Adipocyte (in vitro differentiated cells): ENCODE measurements around the gene PDLIM1.

Source experiments
- DNase-seq: peaks from one replicate; pipeline ENCODE4 v3.0.0-alpha.2; 2015; ENCODE audit warnings: low read depth
- H3K27me3 ChIP-seq: replicated peaks from 2 replicates; pipeline ENCODE4 v1.7.0; 2013; ENCODE audit warnings: mild to moderate bottlenecking, low read length, moderate library complexity; ENCODE audit not compliant: control insufficient read depth, insufficient read depth
- H3K36me3 ChIP-seq: 2 replicates; pipeline ENCODE4 v1.7.0; 2013; ENCODE audit warnings: low read length, mild to moderate bottlenecking, moderate library complexity; ENCODE audit not compliant: control insufficient read depth, insufficient read depth, severe bottlenecking
- H3K4me1 ChIP-seq: 2 replicates; pipeline ENCODE4 v1.7.0; 2013; ENCODE audit warnings: mild to moderate bottlenecking, low read length, moderate library complexity; ENCODE audit not compliant: control insufficient read depth, insufficient read depth
- H3K4me3 ChIP-seq: 2 replicates; pipeline ENCODE4 v1.7.0; 2013; ENCODE audit warnings: mild to moderate bottlenecking, low read length, moderate library complexity
- H3K9ac ChIP-seq: 2 replicates; pipeline ENCODE4 v1.7.0; 2013; ENCODE audit warnings: mild to moderate bottlenecking, low read length, moderate library complexity
- H3K9me3 ChIP-seq: 2 replicates; pipeline ENCODE4 v1.7.0; 2013; ENCODE audit warnings: mild to moderate bottlenecking, low read length, moderate library complexity; ENCODE audit not compliant: control insufficient read depth

The PDLIM1 gene

GRCh38 chr10:95290461-95291364, at the start of gene PDLIM1:
Gene PDLIM1 (minus strand): TSS chr10:95291003. CDS start chr10:95290915, 88 bp downstream.
- Histone ChIP-seq H3K9me3 (no peaks in the 10 kb centered on the region), H3K36me3 (no peaks in the 10 kb centered on the region), H3K9ac (peak within 1 kb of the TSS; percentile 92), H3K4me1 (peaks cover 35% of the 10 kb centered on the region), H3K27me3 (no peaks in the 10 kb centered on the region), H3K4me3 (peak within 1 kb of the TSS; percentile 88)
- peak; percentile 86 for DNase-seq

- Histone ChIP-seq H3K36me3 (peaks cover 69% of the 10 kb centered on the region), H3K4me1 (peaks cover 5% of the 10 kb centered on the region), H3K27me3 (no peaks in the 10 kb centered on the region), H3K9me3 (no peaks in the 10 kb centered on the region), H3K4me3 (no peak overlapping the region), H3K9ac (no peak overlapping the region)
- DNase-seq = no peak
Observed at GRCh38 chr10:95339863-95340262, 49.1 kb upstream of the PDLIM1 start.

- peaks cover 71% of the 10 kb centered on the region for H3K36me3 ChIP-seq
- H3K9me3 ChIP-seq = no peaks in the 10 kb centered on the region
- no peak overlapping the region for H3K9ac ChIP-seq
- no peak for DNase-seq
- no peaks in the 10 kb centered on the region for H3K27me3 ChIP-seq
- no peak overlapping the region for H3K4me3 ChIP-seq
- H3K4me1 ChIP-seq = peaks cover 17% of the 10 kb centered on the region
Observed at GRCh38 chr10:95337423-95338160, 46.8 kb upstream of the PDLIM1 start.

- Histone ChIP-seq H3K4me1 (peaks cover 17% of the 10 kb centered on the region), H3K36me3 (peaks cover 73% of the 10 kb centered on the region), H3K9ac (no peak overlapping the region), H3K4me3 (no peak overlapping the region), H3K9me3 (no peaks in the 10 kb centered on the region), H3K27me3 (no peaks in the 10 kb centered on the region)
- DNase-seq = no peak
Observed at GRCh38 chr10:95336702-95337101, 45.9 kb upstream of the PDLIM1 start.

GRCh38 chr10:95335933-95336699, 45.3 kb upstream of the PDLIM1 start:
- Histone ChIP-seq H3K9me3 (no peaks in the 10 kb centered on the region), H3K4me3 (no peak overlapping the region), H3K36me3 (peaks cover 73% of the 10 kb centered on the region), H3K4me1 (peaks cover 17% of the 10 kb centered on the region), H3K27me3 (no peaks in the 10 kb centered on the region), H3K9ac (no peak overlapping the region)
- DNase-seq = no peak

- DNase-seq = no peak
Observed at GRCh38 chr10:95334805-95335144, 44.0 kb upstream of the PDLIM1 start.

GRCh38 chr10:95333997-95334804, 43.4 kb upstream of the PDLIM1 start:
- H3K36me3 ChIP-seq = peaks cover 69% of the 10 kb centered on the region
- H3K27me3 ChIP-seq = no peaks in the 10 kb centered on the region
- no peaks in the 10 kb centered on the region for H3K9me3 ChIP-seq
- no peak overlapping the region for H3K9ac ChIP-seq
- peak; percentile 72 for DNase-seq
- H3K4me3 ChIP-seq = no peak overlapping the region
- peaks cover 17% of the 10 kb centered on the region for H3K4me1 ChIP-seq

More at GRCh38 chr10:95334805-95335144, 44.0 kb upstream of the PDLIM1 start:
- Histone ChIP-seq H3K4me1 (peaks cover 17% of the 10 kb centered on the region), H3K4me3 (no peak overlapping the region), H3K27me3 (no peaks in the 10 kb centered on the region), H3K9ac (no peak overlapping the region), H3K36me3 (peaks cover 69% of the 10 kb centered on the region), H3K9me3 (no peaks in the 10 kb centered on the region)

- Histone ChIP-seq H3K36me3 (peaks cover 68% of the 10 kb centered on the region), H3K27me3 (no peaks in the 10 kb centered on the region), H3K9me3 (no peaks in the 10 kb centered on the region), H3K4me1 (peaks cover 17% of the 10 kb centered on the region), H3K4me3 (no peak overlapping the region), H3K9ac (no peak overlapping the region)
- no peak for DNase-seq
Observed at GRCh38 chr10:95332666-95333249, 42.0 kb upstream of the PDLIM1 start.

GRCh38 chr10:95331596-95332130, 40.9 kb upstream of the PDLIM1 start:
- H3K4me3 ChIP-seq = no peak overlapping the region
- peaks cover 67% of the 10 kb centered on the region for H3K36me3 ChIP-seq
- H3K4me1 ChIP-seq = peaks cover 17% of the 10 kb centered on the region
- DNase-seq = no peak
- no peaks in the 10 kb centered on the region for H3K9me3 ChIP-seq
- H3K9ac ChIP-seq = no peak overlapping the region
- no peaks in the 10 kb centered on the region for H3K27me3 ChIP-seq

GRCh38 chr10:95330966-95331453, 40.2 kb upstream of the PDLIM1 start:
- Histone ChIP-seq H3K36me3 (peaks cover 67% of the 10 kb centered on the region), H3K4me3 (no peak overlapping the region), H3K4me1 (peaks cover 17% of the 10 kb centered on the region), H3K9me3 (no peaks in the 10 kb centered on the region), H3K27me3 (no peaks in the 10 kb centered on the region), H3K9ac (no peak overlapping the region)
- no peak for DNase-seq
